Neutrophil (primary cell): ENCODE results near the gene U2AF1L4.
"Not testable (repeated sequence)": the region's sequence is repeated elsewhere in the genome, so short reads cannot be mapped to it uniquely, and the experiment has no call there.

Experiments used
- H3K27ac ChIP-seq: fragments of 200-600 bp; sonication (generic); 2 replicates; pipeline ENCODE4 v1.5.1; 2016; ENCODE audit warnings: mild to moderate bottlenecking, moderate library complexity
- H3K27me3 ChIP-seq: fragments of 200-600 bp; sonication (generic); 2 replicates; pipeline ENCODE4 v1.6.0; 2016; ENCODE audit warnings: mild to moderate bottlenecking
- H3K36me3 ChIP-seq: fragments of 200-600 bp; sonication (generic); 2 replicates; pipeline ENCODE4 v1.5.1; 2017
- H3K4me1 ChIP-seq, 2 experiments: fragments of 200-600 bp in 1 of 2; sonication (generic) in 1 of 2; 1 replicate in 1 of 2; 2 replicates in 1 of 2; pipeline versions ENCODE4 v1.5.1 to v1.6.1; 2013 to 2016; ENCODE audit warnings: low read depth in 1 of 2, low read length in 1 of 2, mild to moderate bottlenecking in 1 of 2, moderate library complexity in 1 of 2; ENCODE audit not compliant: control insufficient read depth in 1 of 2, insufficient read depth in 1 of 2
- H3K4me3 ChIP-seq, 2 experiments: fragments of 200-600 bp in 1 of 2; sonication (generic) in 1 of 2; 1 replicate in 1 of 2; 2 replicates in 1 of 2; pipeline ENCODE4 v1.5.1; 2013 to 2016; ENCODE audit warnings: low read depth in 1 of 2, low read length in 1 of 2, mild to moderate bottlenecking in 1 of 2, moderate library complexity in 1 of 2
- H3K9me3 ChIP-seq: fragments of 200-600 bp; sonication (generic); 2 replicates; pipeline ENCODE4 v1.5.1; 2016
- TF ChIP-seq, protein P1 (sequence below): fragments of 200-600 bp; sonication (generic); IDR thresholded peaks from 2 replicates; pipeline ENCODE4 v1.5.1; 2016; ENCODE audit warnings: antibody characterized with exemption

Gene U2AF1L4

DNA sequence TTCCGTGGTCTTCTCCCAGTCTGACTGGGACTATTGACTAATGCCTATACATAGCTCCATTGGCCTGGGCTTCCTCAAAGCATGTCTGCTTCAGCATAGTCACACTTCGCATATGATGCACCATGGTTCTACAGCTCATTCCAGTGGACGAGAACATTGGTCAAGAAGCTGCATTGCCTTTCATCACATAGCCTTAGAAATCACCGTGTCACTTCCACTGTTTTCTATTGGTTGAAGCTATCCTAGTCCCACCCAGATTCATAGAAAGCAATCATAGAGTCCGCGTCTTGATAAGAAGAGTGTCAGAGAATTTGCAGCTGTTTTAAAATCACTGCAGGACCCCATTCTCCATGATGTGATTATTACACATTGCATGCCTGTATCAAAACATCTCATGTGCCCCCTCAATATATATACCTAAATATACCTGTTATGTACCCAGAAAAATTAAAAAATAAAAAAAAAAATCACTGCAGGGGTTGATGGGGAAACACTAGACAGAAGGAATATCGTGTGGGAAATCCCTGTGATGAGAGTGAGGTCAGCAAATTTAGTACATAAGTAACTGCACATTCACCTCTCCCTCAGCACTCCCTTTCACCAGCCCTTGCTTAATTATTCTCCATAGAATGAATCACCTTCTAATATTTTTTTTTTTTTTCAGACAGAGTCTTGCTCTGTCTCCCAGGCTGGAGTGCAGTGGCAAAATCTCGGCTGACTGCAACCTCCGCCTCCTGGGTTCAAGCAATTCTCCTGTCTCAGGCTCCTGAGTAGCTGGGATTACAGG, 28.0 kb upstream of the U2AF1L4 start:
- H3K4me1 ChIP-seq: peaks cover 15 to 19% of the 10 kb centered on the region in 2 experiments
- no peak overlapping the region for H3K4me3 ChIP-seq
- no peak overlapping the region for H3K27ac ChIP-seq
- H3K36me3 ChIP-seq: peaks cover 16% of the 10 kb centered on the region
- H3K27me3 ChIP-seq: no peaks in the 10 kb centered on the region
- H3K9me3 ChIP-seq: no peaks in the 10 kb centered on the region
- TF ChIP-seq, protein P1, sequence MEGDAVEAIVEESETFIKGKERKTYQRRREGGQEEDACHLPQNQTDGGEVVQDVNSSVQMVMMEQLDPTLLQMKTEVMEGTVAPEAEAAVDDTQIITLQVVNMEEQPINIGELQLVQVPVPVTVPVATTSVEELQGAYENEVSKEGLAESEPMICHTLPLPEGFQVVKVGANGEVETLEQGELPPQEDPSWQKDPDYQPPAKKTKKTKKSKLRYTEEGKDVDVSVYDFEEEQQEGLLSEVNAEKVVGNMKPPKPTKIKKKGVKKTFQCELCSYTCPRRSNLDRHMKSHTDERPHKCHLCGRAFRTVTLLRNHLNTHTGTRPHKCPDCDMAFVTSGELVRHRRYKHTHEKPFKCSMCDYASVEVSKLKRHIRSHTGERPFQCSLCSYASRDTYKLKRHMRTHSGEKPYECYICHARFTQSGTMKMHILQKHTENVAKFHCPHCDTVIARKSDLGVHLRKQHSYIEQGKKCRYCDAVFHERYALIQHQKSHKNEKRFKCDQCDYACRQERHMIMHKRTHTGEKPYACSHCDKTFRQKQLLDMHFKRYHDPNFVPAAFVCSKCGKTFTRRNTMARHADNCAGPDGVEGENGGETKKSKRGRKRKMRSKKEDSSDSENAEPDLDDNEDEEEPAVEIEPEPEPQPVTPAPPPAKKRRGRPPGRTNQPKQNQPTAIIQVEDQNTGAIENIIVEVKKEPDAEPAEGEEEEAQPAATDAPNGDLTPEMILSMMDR: no peak

DNA sequence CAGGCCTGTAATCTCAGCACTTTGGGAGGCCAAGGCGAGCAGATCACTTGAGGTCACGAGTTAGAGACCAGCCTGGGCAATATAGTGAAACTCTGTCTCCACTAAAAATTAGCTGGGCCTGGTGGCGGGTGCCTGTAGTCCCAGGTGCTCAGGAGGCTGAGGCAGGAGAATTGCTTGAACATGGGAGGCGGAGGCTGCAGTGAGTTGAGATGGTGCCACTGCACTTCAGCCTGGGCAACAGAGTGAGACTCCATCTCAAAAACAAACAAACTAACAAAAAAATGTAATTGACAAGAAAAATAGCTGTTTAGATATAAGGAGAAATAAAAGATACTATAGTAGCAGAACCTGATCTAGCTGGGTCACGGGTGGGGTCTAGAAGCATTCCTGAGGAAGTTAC, 27.1 kb upstream of the U2AF1L4 start:
- H3K27me3 ChIP-seq, H3K9me3 ChIP-seq, H3K4me3 ChIP-seq, H3K27ac ChIP-seq: not testable (repeated sequence)
- peaks cover 15 to 19% of the 10 kb centered on the region in 2 experiments for H3K4me1 ChIP-seq
- peaks cover 16% of the 10 kb centered on the region for H3K36me3 ChIP-seq

DNA sequence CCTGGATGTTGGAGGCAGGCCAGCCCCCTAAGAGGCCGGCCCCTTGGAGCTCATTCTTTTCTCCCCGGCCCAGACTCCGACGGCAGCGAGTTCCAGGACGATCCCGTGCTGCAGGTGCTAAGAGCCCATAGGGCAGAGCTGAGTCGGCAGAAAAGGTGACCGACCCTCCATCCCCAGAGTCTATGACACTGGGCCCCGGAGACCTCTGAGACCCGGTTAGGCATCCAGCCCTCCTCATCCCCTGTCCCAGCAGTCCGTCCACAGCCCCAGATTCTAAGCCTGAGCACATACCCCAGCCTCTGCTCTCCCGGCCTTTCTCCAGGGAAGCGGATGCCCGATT, 22.8 kb upstream of the U2AF1L4 start:
- peaks cover 45% of the 10 kb centered on the region for H3K36me3 ChIP-seq
- no peaks in the 10 kb centered on the region for H3K9me3 ChIP-seq
- H3K4me3 ChIP-seq: no peak overlapping the region
- TF ChIP-seq, protein P1: no peak
- H3K4me1 ChIP-seq: no peaks in the 10 kb centered on the region
- H3K27ac ChIP-seq: no peak overlapping the region
- no peaks in the 10 kb centered on the region for H3K27me3 ChIP-seq

DNA sequence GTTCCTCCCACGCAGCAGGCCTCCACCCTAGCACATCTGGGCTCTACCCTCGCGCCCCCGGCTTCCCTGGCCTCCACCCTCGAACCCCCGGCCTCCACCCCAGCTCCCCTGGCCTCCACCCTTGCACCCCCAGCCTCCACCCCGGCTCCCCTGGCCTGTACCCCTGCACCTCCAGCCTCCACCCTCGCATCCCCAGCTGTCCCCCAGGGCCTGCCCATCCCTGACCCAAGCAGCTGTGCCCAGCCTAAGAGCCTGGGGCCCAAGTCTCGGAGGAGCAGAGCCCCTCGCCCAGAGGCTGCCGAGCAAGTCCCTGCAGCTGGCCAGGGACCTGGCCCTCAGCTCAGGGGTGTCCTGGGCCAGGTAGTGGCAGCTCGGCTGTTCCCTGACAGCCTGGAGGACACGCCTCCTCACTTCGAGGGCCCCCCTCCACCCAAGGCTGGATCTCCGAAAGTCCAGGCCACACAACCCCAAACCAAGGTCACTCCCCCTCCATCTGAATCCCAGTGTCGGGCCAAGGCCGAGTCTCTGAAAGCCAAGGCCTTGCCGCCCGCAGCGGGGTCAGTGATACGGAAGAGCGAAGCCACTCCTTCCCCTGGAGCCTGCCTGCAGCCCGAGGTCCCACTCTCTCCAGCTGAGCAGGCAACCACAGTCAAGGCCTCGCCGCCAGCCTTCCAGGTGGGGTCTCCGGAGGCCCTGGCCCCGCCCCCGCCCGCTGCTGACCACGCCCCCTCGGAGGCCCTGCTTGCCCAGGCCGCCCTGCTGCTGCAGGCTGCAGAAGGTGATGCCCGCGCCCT, 22.3 kb upstream of the U2AF1L4 start:
- H3K27ac ChIP-seq: no peak overlapping the region
- no peaks in the 10 kb centered on the region for H3K9me3 ChIP-seq
- peaks cover 45% of the 10 kb centered on the region for H3K36me3 ChIP-seq
- no peak overlapping the region for H3K4me3 ChIP-seq
- H3K4me1 ChIP-seq: no peaks in the 10 kb centered on the region
- TF ChIP-seq, protein P1: no peak
- H3K27me3 ChIP-seq: no peaks in the 10 kb centered on the region

DNA sequence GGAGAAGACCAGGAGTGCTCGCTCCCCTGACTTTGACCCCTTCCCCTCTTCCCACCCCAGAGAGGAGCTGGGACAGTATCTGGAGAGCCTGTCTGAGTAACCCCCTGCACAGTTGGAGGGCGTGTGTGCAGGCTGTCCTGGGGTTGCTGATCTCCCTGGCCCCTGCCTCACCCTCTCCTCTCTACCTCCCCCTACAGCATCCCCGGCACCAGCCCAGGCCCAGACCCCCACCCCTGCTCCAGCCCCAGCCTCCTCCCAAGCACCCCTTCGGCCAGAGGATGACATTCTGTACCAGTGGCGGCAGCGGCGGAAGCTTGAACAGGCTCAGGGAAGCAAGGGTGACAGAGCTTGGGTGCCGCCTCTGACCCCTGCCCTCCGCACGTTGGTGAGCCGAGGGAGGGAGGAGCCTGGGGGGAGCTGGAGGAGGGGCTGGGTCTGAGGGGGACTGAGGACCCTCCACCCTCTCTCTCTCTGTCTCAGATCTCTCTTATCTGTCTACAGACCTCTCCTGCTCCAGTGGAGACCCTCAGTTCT, 21.4 kb upstream of the U2AF1L4 start:
- no peaks in the 10 kb centered on the region for H3K9me3 ChIP-seq
- no peaks in the 10 kb centered on the region for H3K4me1 ChIP-seq
- peaks cover 52% of the 10 kb centered on the region for H3K36me3 ChIP-seq
- H3K27ac ChIP-seq: no peak overlapping the region
- no peaks in the 10 kb centered on the region for H3K27me3 ChIP-seq
- TF ChIP-seq, protein P1: no peak
- H3K4me3 ChIP-seq: no peak overlapping the region
